MM.1S (cell line): ENCODE data around the gene TNFRSF12A.
"Not testable (repeated sequence)": the region's sequence is repeated elsewhere in the genome, so short reads cannot be mapped to it uniquely, and the experiment has no call there.

Source experiments
- EZH2 ChIP-seq: fragments of 300-600 bp; sonication (generic); optimal IDR thresholded peaks from 2 replicates; pipeline ENCODE3; 2017; ENCODE audit warnings: low read depth, mild to moderate bottlenecking, antibody characterized with exemption, low read length, mixed read lengths
- EZH2phosphoT487 ChIP-seq: fragments of 300-600 bp; sonication (generic); IDR thresholded peaks from 2 replicates; pipeline ENCODE4 v1.6.1; 2018; ENCODE audit warnings: antibody characterized with exemption, low read length
- TF ChIP-seq, protein P1 (sequence below): fragments of 300-600 bp; sonication (generic); IDR thresholded peaks from 2 replicates; pipeline ENCODE4 v1.5.1; 2016; ENCODE audit warnings: antibody characterized with exemption, low read length, mixed read lengths

DNA sequence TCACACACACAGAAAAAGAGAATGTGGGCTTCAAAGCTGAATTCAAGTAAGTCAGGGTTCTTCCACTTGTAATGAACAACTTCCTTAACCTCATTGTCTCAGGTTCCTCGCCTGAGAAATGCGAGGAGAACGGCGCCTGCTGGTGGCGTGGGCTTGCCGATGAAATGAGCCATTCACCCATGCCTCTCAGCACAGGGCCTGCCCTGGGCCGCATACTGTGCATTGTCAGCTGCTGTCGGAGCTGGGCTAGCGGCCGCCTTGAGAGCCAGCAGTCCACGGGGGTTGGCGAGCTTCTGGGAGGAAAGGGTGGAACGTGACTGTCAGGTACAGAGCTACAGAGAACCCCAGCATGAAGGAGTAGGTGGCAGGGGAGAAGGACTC is 33.2 kb downstream of the TNFRSF12A start:
- TF ChIP-seq, protein P1, sequence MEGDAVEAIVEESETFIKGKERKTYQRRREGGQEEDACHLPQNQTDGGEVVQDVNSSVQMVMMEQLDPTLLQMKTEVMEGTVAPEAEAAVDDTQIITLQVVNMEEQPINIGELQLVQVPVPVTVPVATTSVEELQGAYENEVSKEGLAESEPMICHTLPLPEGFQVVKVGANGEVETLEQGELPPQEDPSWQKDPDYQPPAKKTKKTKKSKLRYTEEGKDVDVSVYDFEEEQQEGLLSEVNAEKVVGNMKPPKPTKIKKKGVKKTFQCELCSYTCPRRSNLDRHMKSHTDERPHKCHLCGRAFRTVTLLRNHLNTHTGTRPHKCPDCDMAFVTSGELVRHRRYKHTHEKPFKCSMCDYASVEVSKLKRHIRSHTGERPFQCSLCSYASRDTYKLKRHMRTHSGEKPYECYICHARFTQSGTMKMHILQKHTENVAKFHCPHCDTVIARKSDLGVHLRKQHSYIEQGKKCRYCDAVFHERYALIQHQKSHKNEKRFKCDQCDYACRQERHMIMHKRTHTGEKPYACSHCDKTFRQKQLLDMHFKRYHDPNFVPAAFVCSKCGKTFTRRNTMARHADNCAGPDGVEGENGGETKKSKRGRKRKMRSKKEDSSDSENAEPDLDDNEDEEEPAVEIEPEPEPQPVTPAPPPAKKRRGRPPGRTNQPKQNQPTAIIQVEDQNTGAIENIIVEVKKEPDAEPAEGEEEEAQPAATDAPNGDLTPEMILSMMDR, result not testable (repeated sequence)
- TF ChIP-seq EZH2phosphoT487, EZH2: not testable (repeated sequence)
